ENCODE measurements around the gene UBXN6. TPM values are rescaled to one million over a fixed set of nuclear protein-coding genes. Genes with fewer than 3 reads are reported as not detected.
A peak's percentile ranks its signal among the peaks of the same experiment; 100 is the strongest.

UBXN6 gene
- total RNA-seq, 1 donor from 2014 or later: 116 TPM

DNA sequence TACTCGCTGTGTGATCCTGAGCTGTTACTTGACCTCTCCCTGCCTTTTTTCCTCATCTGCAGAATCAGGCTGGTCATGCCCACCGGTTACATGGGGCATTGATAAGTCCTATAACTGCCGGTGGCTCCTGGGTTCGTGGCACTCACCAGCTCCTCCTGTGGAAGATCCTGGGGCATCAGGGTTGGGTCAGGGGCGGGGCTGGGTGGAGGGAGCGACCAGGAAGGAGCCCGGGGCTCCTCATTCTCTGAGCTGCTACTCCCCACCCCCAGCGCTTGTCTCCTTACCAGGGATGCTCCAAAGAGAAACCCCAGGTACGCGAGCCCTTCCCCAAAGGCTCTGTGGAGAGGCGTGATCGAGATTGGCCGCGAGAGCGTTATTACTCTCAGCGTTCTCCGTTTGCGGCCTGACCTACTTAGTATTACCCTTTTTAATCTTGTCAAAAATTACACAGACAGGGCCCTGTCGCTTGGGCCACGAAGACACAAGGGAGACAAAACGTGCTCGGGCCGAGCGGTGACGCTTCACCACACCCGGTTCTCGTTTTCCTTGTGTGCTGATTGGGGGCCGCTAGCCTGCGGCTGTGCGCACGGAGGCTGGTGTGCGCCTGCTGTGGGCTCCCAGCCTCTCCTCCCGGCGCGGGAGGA is 25.2 kb upstream of the UBXN6 start:
- no peak for DNase-seq (ENCODE audit: low read depth)
- TF ChIP-seq, protein P1, sequence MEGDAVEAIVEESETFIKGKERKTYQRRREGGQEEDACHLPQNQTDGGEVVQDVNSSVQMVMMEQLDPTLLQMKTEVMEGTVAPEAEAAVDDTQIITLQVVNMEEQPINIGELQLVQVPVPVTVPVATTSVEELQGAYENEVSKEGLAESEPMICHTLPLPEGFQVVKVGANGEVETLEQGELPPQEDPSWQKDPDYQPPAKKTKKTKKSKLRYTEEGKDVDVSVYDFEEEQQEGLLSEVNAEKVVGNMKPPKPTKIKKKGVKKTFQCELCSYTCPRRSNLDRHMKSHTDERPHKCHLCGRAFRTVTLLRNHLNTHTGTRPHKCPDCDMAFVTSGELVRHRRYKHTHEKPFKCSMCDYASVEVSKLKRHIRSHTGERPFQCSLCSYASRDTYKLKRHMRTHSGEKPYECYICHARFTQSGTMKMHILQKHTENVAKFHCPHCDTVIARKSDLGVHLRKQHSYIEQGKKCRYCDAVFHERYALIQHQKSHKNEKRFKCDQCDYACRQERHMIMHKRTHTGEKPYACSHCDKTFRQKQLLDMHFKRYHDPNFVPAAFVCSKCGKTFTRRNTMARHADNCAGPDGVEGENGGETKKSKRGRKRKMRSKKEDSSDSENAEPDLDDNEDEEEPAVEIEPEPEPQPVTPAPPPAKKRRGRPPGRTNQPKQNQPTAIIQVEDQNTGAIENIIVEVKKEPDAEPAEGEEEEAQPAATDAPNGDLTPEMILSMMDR (IDR thresholded peaks at IDR 0.05; ENCODE audit: insufficient read depth, low read length, severe bottlenecking): no peak
- Histone ChIP-seq H3K27me3 (ENCODE audit: control insufficient read depth, insufficient read depth, low read length) (no peaks in the 10 kb centered on the region), H3K4me3 (ENCODE audit: low read depth, low read length) (no peak overlapping the region), H3K36me3 (ENCODE audit: control insufficient read depth, insufficient read depth, low read length) (peaks cover 10% of the 10 kb centered on the region)
- no peak for FAIRE-seq

DNA sequence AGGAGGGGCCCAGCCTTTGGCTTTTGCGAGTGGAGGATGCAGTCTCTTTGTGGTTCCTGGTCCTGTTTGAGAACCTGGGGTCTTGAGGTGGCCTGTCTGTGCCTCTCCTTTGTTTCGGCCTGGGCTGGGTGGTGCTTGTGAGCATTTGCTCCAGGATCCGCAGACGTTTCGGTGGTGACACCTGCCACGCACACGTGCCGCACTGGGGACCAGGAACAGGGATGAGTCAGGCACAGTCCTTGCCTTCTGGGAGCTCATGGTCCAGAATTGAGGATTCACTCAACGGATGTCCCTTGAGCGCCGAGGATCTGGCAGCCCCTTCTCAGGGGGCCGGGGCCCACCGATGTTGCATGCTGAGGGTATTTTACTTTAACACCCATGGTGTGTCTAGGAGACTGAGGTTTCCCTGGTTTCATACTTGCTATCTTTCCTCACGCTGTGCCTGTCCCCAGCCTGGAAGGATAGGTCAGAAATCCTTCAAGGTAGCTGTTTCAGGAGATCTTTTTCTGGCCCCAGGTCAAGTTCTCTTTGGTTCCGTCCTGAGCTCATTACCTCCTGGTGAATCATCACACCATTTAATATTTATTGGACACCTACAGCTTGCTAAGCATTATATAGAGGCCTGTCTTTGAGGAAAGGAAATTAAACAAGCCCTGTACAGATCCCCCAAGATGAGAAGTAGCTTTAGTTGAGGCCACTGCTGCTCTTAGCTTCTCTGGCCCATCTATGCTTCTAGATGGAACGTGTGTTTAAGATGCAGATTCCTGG is 19.6 kb upstream of the UBXN6 start:
- Histone ChIP-seq H3K4me3 (ENCODE audit: low read depth, low read length) (no peak overlapping the region), H3K27me3 (ENCODE audit: control insufficient read depth, insufficient read depth, low read length) (no peaks in the 10 kb centered on the region), H3K36me3 (ENCODE audit: control insufficient read depth, insufficient read depth, low read length) (peaks cover 16% of the 10 kb centered on the region)
- DNase-seq (ENCODE audit: low read depth): no peak
- FAIRE-seq: no peak
- TF ChIP-seq, protein P1 (IDR thresholded peaks at IDR 0.05; ENCODE audit: insufficient read depth, low read length, severe bottlenecking): no peak

DNA sequence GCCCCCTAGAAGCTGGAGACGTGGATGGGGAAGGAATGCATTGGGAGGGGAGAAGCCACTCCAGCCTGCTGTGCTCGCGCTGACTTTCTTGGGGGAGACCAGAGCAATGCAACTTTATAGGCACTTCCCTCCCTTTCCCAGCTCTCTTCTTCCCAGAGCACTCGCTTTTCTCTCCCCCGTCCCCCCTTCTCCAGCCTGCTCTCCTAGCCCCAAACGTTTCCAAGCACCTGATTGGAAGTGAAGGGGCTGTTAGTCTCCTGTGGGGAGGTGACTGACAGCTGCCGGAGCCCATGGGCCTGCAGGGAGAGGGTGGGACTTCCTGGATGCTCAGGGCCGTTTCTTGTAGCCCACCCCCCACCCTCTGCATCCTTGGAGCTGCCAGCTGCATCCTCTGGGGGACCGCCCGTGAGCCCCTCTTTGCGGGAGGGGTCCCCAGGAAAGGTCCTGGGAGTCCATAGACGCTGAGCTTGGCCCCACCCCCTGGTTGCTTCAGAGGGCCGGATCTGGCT is 17.0 kb upstream of the UBXN6 start:
- DNase-seq (ENCODE audit: low read depth) (peak; percentile 48), FAIRE-seq (no peak)
- Histone ChIP-seq H3K4me3 (ENCODE audit: low read depth, low read length) (peak overlapping the region; percentile 27), H3K36me3 (ENCODE audit: control insufficient read depth, insufficient read depth, low read length) (peaks cover 14% of the 10 kb centered on the region), H3K27me3 (ENCODE audit: control insufficient read depth, insufficient read depth, low read length) (no peaks in the 10 kb centered on the region)
- TF ChIP-seq, protein P1 (IDR thresholded peaks at IDR 0.05; ENCODE audit: insufficient read depth, low read length, severe bottlenecking): no peak

DNA sequence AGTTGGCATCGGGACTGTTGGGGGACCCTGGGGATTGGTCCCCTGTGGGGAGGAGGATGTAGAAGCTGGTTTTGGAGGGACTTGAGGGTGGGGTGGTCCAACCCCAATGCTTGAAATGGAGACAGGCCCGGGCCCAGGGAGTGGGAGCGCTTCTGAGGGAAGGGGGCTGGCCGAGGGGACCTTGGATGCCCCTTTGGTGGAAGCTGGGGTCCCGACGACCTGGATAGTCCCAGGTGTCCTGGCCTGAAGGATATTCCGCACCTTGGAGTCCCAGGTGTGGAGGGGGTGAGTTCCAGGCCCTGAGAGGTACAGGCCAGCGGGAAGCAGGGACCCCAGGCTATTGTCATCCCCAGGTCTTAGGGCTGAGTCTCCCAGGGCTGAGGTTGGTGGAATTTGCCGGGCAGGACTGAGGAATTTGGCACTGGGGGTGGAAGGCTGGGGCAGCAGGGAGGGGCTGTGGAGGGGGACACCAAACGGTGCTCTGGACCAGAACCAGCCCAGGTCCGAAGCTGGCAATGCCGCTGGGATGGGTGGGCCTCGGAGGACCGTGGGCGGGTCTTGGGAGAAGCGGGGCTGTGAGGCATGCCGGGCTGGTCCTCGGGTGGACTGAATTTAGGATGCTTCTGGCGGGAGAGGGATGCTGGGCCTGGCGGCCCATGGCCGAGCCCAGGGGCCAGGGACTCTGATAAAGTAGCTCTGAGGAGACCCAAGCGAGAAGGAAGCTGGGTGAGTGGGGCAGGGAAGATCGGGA is 16.3 kb upstream of the UBXN6 start:
- H3K4me3 ChIP-seq (ENCODE audit: low read depth, low read length): peak overlapping the region; percentile 78
- no peak for FAIRE-seq
- H3K36me3 ChIP-seq (ENCODE audit: control insufficient read depth, insufficient read depth, low read length): peaks cover 14% of the 10 kb centered on the region
- no peak for DNase-seq (ENCODE audit: low read depth)
- no peaks in the 10 kb centered on the region for H3K27me3 ChIP-seq (ENCODE audit: control insufficient read depth, insufficient read depth, low read length)
- TF ChIP-seq, protein P1 (IDR thresholded peaks at IDR 0.05; ENCODE audit: insufficient read depth, low read length, severe bottlenecking): no peak

DNA sequence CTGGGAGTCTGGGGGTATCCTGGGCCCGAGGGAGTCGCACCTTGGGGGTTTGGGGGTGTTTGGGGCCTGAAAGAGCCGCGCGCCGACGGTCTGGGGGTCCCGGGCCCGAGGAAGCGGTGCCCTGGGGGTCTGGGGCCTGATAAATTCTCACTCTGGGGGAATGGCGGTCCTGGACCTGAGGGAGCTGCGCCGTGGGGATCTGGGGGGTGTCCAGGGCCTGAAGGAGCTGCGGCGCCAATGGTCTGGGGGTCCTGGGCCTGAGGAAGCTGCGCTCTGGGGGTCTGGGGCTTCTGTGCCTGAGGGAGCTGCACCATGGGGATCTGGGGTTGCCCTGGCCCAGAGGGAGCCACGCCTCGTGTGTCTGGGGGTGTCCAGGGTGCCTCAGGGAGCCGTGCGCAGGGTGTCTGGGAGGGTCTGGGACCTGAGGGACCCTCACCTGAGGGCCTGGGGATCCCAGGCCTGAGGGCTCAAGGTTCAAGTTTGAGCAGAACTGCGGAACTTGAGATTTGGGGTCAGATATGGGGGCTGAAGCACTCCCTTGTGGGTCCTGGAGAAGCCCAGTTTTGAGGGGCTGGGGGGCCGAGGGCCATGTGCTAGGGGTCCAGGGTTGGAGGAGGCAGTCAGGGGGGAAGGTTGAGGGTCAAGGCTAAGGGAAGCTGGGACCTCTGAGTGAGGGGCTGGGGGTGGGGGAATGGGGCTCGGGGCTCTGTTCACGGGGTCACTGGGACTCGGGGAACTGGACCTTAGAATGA is 15.6 kb upstream of the UBXN6 start:
- FAIRE-seq (no peak), DNase-seq (ENCODE audit: low read depth) (no peak)
- H3K27me3 ChIP-seq (ENCODE audit: control insufficient read depth, insufficient read depth, low read length): no peaks in the 10 kb centered on the region
- peak overlapping the region; percentile 78 for H3K4me3 ChIP-seq (ENCODE audit: low read depth, low read length)
- H3K36me3 ChIP-seq (ENCODE audit: control insufficient read depth, insufficient read depth, low read length): peaks cover 12% of the 10 kb centered on the region
- TF ChIP-seq, protein P1 (IDR thresholded peaks at IDR 0.05; ENCODE audit: insufficient read depth, low read length, severe bottlenecking): no peak
